Lower leg skin (tissue), 3 donors: ENCODE results near the gene SQSTM1.
"Not testable (repeated sequence)": the region's sequence is repeated elsewhere in the genome, so short reads cannot be mapped to it uniquely, and the experiment has no call there.

Experiments
- CTCF ChIP-seq, 3 donors: fragments of 450-650 bp; IDR thresholded peaks; one replicate each; pipeline ENCODE4 v1.5.1; 2016; ENCODE audit warnings: antibody characterized with exemption in 3 of 3, mild to moderate bottlenecking in 3 of 3, moderate library complexity in 2 of 3
- POLR2A ChIP-seq, 2 donors: fragments of 450-650 bp; IDR thresholded peaks; one replicate each; pipeline ENCODE4 v1.6.1; 2016 to 2017; ENCODE audit warnings: antibody characterized with exemption in 2 of 2, mild to moderate bottlenecking in 1 of 2, moderate library complexity in 1 of 2

- not testable (repeated sequence) for TF ChIP-seq CTCF, POLR2A (IDR thresholded peaks at IDR 0.05)
Observed at GRCh38 chr5:179834871-179835270, 14.2 kb downstream of the SQSTM1 start.
